Peyer's patch (tissue), 4 donors: ENCODE results near the gene TCL1B. TPM values are rescaled to one million over a fixed set of nuclear protein-coding genes. Genes with fewer than 3 reads are reported as not detected.

Experiments
- DNase-seq, 3 donors: peaks; one replicate each; pipeline ENCODE4 v3.0.0-alpha.2; 2017 to 2019
- H3K27ac ChIP-seq, 4 donors: fragments of 200-600 bp; sonication (generic); one replicate each; pipeline ENCODE4 v1.5.1; 2016 to 2019
- H3K27me3 ChIP-seq, 2 donors: fragments of 200-600 bp; sonication (generic); one replicate each; pipeline ENCODE4 v1.5.1; 2019
- H3K36me3 ChIP-seq, 3 donors: fragments of 200-600 bp; sonication (generic); one replicate each; pipeline ENCODE4 v1.5.1; 2016 to 2019
- H3K4me1 ChIP-seq, 4 donors: fragments of 200-600 bp; sonication (generic); one replicate each; pipeline ENCODE4 v1.5.1; 2016 to 2019
- H3K4me3 ChIP-seq, 4 donors: fragments of 200-600 bp; sonication (generic); 1 replicate in 3 of 4; 2 replicates in 1 of 4; pipeline ENCODE4 v1.5.1; 2016 to 2019; ENCODE audit warnings: mild to moderate bottlenecking in 1 of 4
- H3K9me3 ChIP-seq, 4 donors: fragments of 200-600 bp; sonication (generic); one replicate each; pipeline ENCODE4 v1.5.1; 2016 to 2019; ENCODE audit warnings: mild to moderate bottlenecking in 1 of 4
- CTCF ChIP-seq, 6 experiments: fragments of 450-650 bp in 4 of 6; fragments of 200-600 bp in 2 of 6; sonication (generic) in 1 of 6; IDR thresholded peaks; one replicate each; pipeline ENCODE4 v1.5.1; 2017 to 2019; ENCODE audit warnings: antibody characterized with exemption in 6 of 6, mild to moderate bottlenecking in 3 of 6, moderate library complexity in 1 of 6
- POLR2A ChIP-seq, 2 donors: fragments of 450-650 bp; IDR thresholded peaks; one replicate each; pipeline ENCODE4 v1.5.1; 2017; ENCODE audit warnings: antibody characterized with exemption in 2 of 2, mild to moderate bottlenecking in 2 of 2, moderate library complexity in 2 of 2
- total RNA-seq, 4 donors: library from RNA; depleted of rRNA; stranded (reverse); fragments of >200 nt; gene quantifications; one replicate each; pipeline ENCODE4 v1.1.0, GENCODE V29; 2016

TCL1B gene
- total RNA-seq, 4 donors from 2014 or later: not detected

GRCh38 chr14:95690815-95691214 is 4.6 kb downstream of the TCL1B start:
- H3K4me3 ChIP-seq: no peak overlapping the region
- H3K36me3 ChIP-seq: no peaks in the 10 kb centered on the region
- H3K4me1 ChIP-seq: no peaks in the 10 kb centered on the region
- no peak for DNase-seq
- no peaks in the 10 kb centered on the region for H3K9me3 ChIP-seq
- TF ChIP-seq CTCF (IDR thresholded peaks at IDR 0.05) (no peak), POLR2A (IDR thresholded peaks at IDR 0.05) (no peak)
- no peak overlapping the region for H3K27ac ChIP-seq
- no peaks in the 10 kb centered on the region for H3K27me3 ChIP-seq

- no peak overlapping the region for H3K27ac ChIP-seq
- no peak for TF ChIP-seq CTCF (IDR thresholded peaks at IDR 0.05)
- TF ChIP-seq POLR2A (IDR thresholded peaks at IDR 0.05): no peak
- no peak for DNase-seq
- no peaks in the 10 kb centered on the region for H3K9me3 ChIP-seq
- no peaks in the 10 kb centered on the region for H3K27me3 ChIP-seq
- no peaks in the 10 kb centered on the region for H3K4me1 ChIP-seq
- H3K4me3 ChIP-seq: no peak overlapping the region
- H3K36me3 ChIP-seq: no peaks in the 10 kb centered on the region
Observed at GRCh38 chr14:95691591-95691990, 5.4 kb downstream of the TCL1B start.

GRCh38 chr14:95692109-95692508 is 5.9 kb downstream of the TCL1B start:
- Histone ChIP-seq H3K27ac (no peak overlapping the region), H3K36me3 (no peaks in the 10 kb centered on the region), H3K9me3 (no peaks in the 10 kb centered on the region), H3K4me3 (no peak overlapping the region), H3K4me1 (no peaks in the 10 kb centered on the region), H3K27me3 (peaks cover 0 to 3% of the 10 kb centered on the region in 2 donors)
- DNase-seq: no peak
- TF ChIP-seq POLR2A (IDR thresholded peaks at IDR 0.05) (no peak), CTCF (IDR thresholded peaks at IDR 0.05) (no peak)

GRCh38 chr14:95695051-95695450 is 8.8 kb downstream of the TCL1B start:
- Histone ChIP-seq H3K27ac (peak overlapping the region in 1 of 4 donors; percentile 40), H3K36me3 (no peaks in the 10 kb centered on the region), H3K9me3 (no peaks in the 10 kb centered on the region), H3K27me3 (peaks cover 0 to 3% of the 10 kb centered on the region in 2 donors), H3K4me1 (no peaks in the 10 kb centered on the region), H3K4me3 (no peak overlapping the region)
- DNase-seq: no peak
- TF ChIP-seq POLR2A (IDR thresholded peaks at IDR 0.05) (no peak), CTCF (IDR thresholded peaks at IDR 0.05) (no peak)

GRCh38 chr14:95695913-95696312 is 9.7 kb downstream of the TCL1B start:
- Histone ChIP-seq H3K4me3 (no peak overlapping the region), H3K9me3 (no peaks in the 10 kb centered on the region), H3K36me3 (no peaks in the 10 kb centered on the region), H3K27me3 (peaks cover 0 to 3% of the 10 kb centered on the region in 2 donors), H3K27ac (peak overlapping the region in 1 of 4 donors; percentile 40), H3K4me1 (no peaks in the 10 kb centered on the region)
- DNase-seq: peak in 1 of 3 donors; percentile 48
- TF ChIP-seq POLR2A (IDR thresholded peaks at IDR 0.05): no peak
- no peak for TF ChIP-seq CTCF (IDR thresholded peaks at IDR 0.05)

- no peak overlapping the region for H3K4me3 ChIP-seq
- no peaks in the 10 kb centered on the region for H3K9me3 ChIP-seq
- H3K36me3 ChIP-seq: no peaks in the 10 kb centered on the region
- peak overlapping the region in 1 of 4 donors; percentile 34 for H3K27ac ChIP-seq
- peaks cover 0 to 3% of the 10 kb centered on the region in 2 donors for H3K27me3 ChIP-seq
- H3K4me1 ChIP-seq: no peaks in the 10 kb centered on the region
- DNase-seq: no peak
- TF ChIP-seq POLR2A (IDR thresholded peaks at IDR 0.05): no peak
- no peak for TF ChIP-seq CTCF (IDR thresholded peaks at IDR 0.05)
Observed at GRCh38 chr14:95696741-95697140, 10.5 kb downstream of the TCL1B start.
